ENCODE measurements around the gene CDKAL1.

The CDKAL1 gene

DNA sequence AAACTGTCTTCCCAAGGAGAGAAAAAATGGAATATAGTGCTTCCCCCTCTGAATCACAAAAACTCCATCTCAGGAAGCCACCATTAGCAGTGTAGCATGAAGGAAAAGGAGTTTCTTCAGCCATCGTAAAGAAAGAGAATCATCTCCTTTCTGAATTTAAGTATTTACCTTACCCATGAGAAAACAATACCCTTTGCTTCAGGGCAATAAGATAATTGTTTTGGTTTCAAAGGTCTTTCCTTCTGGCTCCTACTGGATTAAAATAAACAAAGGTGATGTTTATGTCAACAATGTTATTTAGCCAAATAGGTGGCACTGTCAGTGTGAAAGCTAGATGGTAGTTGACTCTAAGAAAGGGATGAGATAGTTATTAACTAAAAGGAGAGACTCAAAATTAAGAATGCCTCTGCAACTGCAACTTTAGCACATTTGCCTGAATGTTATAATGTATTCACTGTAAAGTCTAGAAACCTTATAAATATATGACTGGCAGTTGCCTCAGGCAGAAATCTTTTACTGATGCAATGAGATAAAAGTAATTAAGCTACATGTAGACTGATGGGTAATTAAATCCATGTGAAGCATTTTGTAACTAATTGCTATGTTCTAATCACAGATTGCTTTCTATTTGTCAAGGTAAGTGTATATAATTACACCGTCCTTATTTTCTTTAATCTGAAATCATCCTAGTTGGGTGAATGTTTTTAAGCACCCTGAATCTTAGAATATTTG, 399.0 kb downstream of the CDKAL1 start:
- intact Hi-C loops (cut with DNase I; ENCODE audit: low total_unique reads) = no loop called here
- DNase-seq = no peak
- Histone ChIP-seq H3K9me3 (no peaks in the 10 kb centered on the region), H3K27me3 (no peaks in the 10 kb centered on the region), H3K4me3 (no peak overlapping the region), H3K36me3 (no peaks in the 10 kb centered on the region), H3K4me1 (peaks cover 0 to 7% (median 2%) of the 10 kb centered on the region in 4 donors), H3K27ac (no peak overlapping the region)
- TF ChIP-seq, protein P1, sequence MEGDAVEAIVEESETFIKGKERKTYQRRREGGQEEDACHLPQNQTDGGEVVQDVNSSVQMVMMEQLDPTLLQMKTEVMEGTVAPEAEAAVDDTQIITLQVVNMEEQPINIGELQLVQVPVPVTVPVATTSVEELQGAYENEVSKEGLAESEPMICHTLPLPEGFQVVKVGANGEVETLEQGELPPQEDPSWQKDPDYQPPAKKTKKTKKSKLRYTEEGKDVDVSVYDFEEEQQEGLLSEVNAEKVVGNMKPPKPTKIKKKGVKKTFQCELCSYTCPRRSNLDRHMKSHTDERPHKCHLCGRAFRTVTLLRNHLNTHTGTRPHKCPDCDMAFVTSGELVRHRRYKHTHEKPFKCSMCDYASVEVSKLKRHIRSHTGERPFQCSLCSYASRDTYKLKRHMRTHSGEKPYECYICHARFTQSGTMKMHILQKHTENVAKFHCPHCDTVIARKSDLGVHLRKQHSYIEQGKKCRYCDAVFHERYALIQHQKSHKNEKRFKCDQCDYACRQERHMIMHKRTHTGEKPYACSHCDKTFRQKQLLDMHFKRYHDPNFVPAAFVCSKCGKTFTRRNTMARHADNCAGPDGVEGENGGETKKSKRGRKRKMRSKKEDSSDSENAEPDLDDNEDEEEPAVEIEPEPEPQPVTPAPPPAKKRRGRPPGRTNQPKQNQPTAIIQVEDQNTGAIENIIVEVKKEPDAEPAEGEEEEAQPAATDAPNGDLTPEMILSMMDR (IDR thresholded peaks at IDR 0.05) = no peak

- Histone ChIP-seq H3K9me3 (no peaks in the 10 kb centered on the region), H3K4me3 (no peak overlapping the region), H3K4me1 (peaks cover 0 to 3% (median 0%) of the 10 kb centered on the region in 4 donors), H3K27ac (no peak overlapping the region), H3K27me3 (no peaks in the 10 kb centered on the region), H3K36me3 (no peaks in the 10 kb centered on the region)
- DNase-seq = no peak
- intact Hi-C loops (cut with DNase I; ENCODE audit: low total_unique reads) = no loop called here
- TF ChIP-seq, protein P1 (IDR thresholded peaks at IDR 0.05) = no peak
Measured at GRCh38 chr6:20936949-20937348, 402.7 kb downstream of the CDKAL1 start.

DNA sequence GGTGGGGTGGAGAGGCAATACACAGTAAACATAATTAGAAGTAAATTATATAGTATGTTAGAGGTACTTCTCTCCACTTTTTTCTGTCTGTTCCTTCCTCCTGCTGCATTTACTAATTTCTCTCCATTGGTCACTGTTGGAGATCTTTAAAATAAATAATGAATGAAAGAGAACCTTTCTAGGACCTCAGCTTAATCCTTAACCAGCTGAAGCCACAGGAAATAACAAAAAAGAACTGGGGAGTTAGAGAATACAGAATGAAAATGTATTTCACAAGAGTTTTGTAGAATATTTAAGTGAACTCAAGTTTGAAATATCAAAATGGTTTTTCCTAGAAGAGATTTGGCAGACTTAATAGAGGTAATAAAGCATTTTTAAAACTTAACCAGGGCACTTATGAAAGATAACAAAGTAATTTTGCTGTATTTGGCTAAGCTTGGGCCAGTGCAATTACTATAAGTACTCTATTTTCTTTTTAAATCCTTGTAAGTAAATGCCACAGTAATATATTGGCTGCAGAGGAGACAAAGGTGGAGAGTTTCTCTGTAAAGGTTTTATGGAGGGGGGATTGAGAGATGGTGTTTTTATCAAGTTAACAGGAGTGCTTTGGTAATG, 405.0 kb downstream of the CDKAL1 start:
- Histone ChIP-seq H3K27ac (no peak overlapping the region), H3K27me3 (no peaks in the 10 kb centered on the region), H3K36me3 (no peaks in the 10 kb centered on the region), H3K4me1 (no peaks in the 10 kb centered on the region), H3K9me3 (no peaks in the 10 kb centered on the region), H3K4me3 (no peak overlapping the region)
- intact Hi-C loops (cut with DNase I; ENCODE audit: low total_unique reads) = no loop called here
- DNase-seq = no peak
- TF ChIP-seq, protein P1 (IDR thresholded peaks at IDR 0.05) = no peak

GRCh38 chr6:20943040-20943627, 408.9 kb downstream of the CDKAL1 start:
- TF ChIP-seq, protein P1 (IDR thresholded peaks at IDR 0.05) = no peak
- no peak overlapping the region for H3K27ac ChIP-seq
- H3K9me3 ChIP-seq = no peaks in the 10 kb centered on the region
- DNase-seq = no peak
- intact Hi-C loops (cut with DNase I; ENCODE audit: low total_unique reads) = no loop called here
- H3K4me3 ChIP-seq = no peak overlapping the region
- H3K4me1 ChIP-seq = no peaks in the 10 kb centered on the region
- no peaks in the 10 kb centered on the region for H3K27me3 ChIP-seq
- H3K36me3 ChIP-seq = no peaks in the 10 kb centered on the region

DNA sequence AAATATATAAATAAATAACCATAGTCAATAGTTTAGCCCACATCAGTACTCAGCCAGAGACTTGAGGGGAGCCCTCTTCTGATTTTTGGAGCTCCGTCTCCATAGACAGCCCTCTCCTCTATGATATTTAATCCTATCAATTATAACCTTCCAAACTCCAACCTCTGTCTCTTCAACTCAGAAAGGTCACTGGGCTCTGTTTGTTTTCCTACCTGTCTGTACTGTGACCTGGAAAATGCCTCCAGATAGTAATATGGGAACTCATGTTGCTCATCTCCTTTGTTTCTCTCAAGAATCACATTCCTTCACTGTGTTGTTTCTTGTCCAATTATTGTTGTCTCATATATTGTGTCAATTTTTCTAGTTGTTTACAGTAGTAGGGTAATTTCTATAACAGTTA, 409.7 kb downstream of the CDKAL1 start:
- Histone ChIP-seq H3K4me3 (no peak overlapping the region), H3K4me1 (no peaks in the 10 kb centered on the region), H3K27me3 (no peaks in the 10 kb centered on the region), H3K27ac (no peak overlapping the region), H3K9me3 (no peaks in the 10 kb centered on the region), H3K36me3 (no peaks in the 10 kb centered on the region)
- no peak for DNase-seq
- intact Hi-C loops (cut with DNase I; ENCODE audit: low total_unique reads) = no loop called here
- TF ChIP-seq, protein P1 (IDR thresholded peaks at IDR 0.05) = no peak

All from tibial artery (tissue), 4 donors.